Upper lobe of right lung (tissue), 1 donor: ENCODE data around the gene TSTD1. TPM values are rescaled to one million over a fixed set of nuclear protein-coding genes. Genes with fewer than 3 reads are reported as not detected.
A peak's percentile ranks its signal among the peaks of the same experiment; 100 is the strongest.
"Not testable (repeated sequence)": the region's sequence is repeated elsewhere in the genome, so short reads cannot be mapped to it uniquely, and the experiment has no call there.

Experiments used
- ATAC-seq: fragments of 200-7000 bp; cut with Tn5 transposase; one replicate; pipeline ENCODE4 v1.9.1; 2020; ENCODE audit warnings: mild to moderate bottlenecking, moderate library complexity
- DNase-seq: peaks from one replicate; pipeline ENCODE4 v3.0.0-alpha.2; 2020
- H3K27ac ChIP-seq: fragments of 200-600 bp; one replicate; pipeline ENCODE4 v1.8.0; 2022
- H3K27me3 ChIP-seq: fragments of 200-600 bp; one replicate; pipeline ENCODE4 v1.8.0; 2022; ENCODE audit warnings: mild to moderate bottlenecking
- H3K36me3 ChIP-seq: fragments of 200-600 bp; one replicate; pipeline ENCODE4 v1.8.0; 2022
- H3K4me1 ChIP-seq: fragments of 200-600 bp; one replicate; pipeline ENCODE4 v1.8.0; 2022
- H3K4me3 ChIP-seq: fragments of 200-600 bp; one replicate; pipeline ENCODE4 v1.8.0; 2022; ENCODE audit warnings: mild to moderate bottlenecking
- H3K9me3 ChIP-seq: fragments of 200-600 bp; one replicate; pipeline ENCODE4 v1.8.0; 2022
- intact Hi-C: fragments of 100-400 bp; cut with DNase I; formaldehyde crosslinking; loops from one replicate; pipeline ENCODE4 v1.11.0; 2022
- total RNA-seq: library from RNA; stranded (reverse); fragmentation: NEBNext Ultra II Directional; extraction: Animal tissue kit (Norgen Biotek cat#: 25700); gene quantifications from one replicate; pipeline ENCODE4 v1.2.1, GENCODE V29; 2021
- TF ChIP-seq, protein P1 (sequence below): fragments of 200-600 bp; IDR thresholded peaks from one replicate; pipeline ENCODE4 v1.8.0; 2022; ENCODE audit warnings: antibody characterized with exemption
- donor health status: DM: no; HTN: yes; CAD: no; lungs with severe emphysema.

TSTD1 gene
- total RNA-seq, 1 donor from 2014 or later, result 50.6 TPM

DNA sequence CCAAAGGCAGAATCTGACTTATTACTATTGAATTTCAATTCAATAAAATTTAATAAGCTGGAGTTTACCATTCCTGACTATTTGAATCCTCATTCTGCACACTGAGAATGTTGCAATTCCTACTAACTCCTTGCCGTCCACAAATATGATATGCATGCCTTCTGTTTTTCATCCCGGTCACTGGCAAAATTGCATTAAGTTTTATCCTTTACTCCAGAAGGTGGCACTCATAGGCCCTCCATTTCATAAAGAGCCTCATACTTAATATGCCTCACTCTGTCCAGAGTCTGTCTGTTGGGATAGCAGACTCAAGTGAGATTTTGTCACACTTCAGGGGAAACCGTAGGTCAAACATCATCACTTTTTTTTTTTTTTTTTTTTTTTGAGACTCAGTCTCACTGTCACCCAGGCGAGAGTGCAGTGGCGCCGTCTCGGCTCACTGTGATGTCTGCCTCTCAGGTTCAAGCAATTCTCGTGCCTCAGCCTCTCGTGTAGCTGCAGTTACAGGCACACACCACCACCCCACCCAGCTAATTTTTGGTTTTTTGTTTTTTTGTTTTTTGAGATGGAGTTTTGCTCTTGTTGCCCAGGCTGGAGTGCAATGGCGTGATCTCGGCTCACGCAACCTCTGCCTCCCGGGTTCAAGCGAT is 45.1 kb downstream of the TSTD1 start:
- H3K27ac ChIP-seq, result no peak overlapping the region
- intact Hi-C loops, result loop anchor here (5.0 kb wide), 1 partner anchor 104 kb away; the partner anchor contains the start of gene KLHDC9
- ATAC-seq, result peak; percentile 59
- TF ChIP-seq, protein P1, sequence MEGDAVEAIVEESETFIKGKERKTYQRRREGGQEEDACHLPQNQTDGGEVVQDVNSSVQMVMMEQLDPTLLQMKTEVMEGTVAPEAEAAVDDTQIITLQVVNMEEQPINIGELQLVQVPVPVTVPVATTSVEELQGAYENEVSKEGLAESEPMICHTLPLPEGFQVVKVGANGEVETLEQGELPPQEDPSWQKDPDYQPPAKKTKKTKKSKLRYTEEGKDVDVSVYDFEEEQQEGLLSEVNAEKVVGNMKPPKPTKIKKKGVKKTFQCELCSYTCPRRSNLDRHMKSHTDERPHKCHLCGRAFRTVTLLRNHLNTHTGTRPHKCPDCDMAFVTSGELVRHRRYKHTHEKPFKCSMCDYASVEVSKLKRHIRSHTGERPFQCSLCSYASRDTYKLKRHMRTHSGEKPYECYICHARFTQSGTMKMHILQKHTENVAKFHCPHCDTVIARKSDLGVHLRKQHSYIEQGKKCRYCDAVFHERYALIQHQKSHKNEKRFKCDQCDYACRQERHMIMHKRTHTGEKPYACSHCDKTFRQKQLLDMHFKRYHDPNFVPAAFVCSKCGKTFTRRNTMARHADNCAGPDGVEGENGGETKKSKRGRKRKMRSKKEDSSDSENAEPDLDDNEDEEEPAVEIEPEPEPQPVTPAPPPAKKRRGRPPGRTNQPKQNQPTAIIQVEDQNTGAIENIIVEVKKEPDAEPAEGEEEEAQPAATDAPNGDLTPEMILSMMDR, result peak; percentile 38
- no peak overlapping the region for H3K4me3 ChIP-seq
- peak; percentile 28 for DNase-seq
- H3K4me1 ChIP-seq, result peaks cover 10% of the 10 kb centered on the region
- no peaks in the 10 kb centered on the region for H3K9me3 ChIP-seq
- no peaks in the 10 kb centered on the region for H3K27me3 ChIP-seq
- peaks cover 11% of the 10 kb centered on the region for H3K36me3 ChIP-seq

DNA sequence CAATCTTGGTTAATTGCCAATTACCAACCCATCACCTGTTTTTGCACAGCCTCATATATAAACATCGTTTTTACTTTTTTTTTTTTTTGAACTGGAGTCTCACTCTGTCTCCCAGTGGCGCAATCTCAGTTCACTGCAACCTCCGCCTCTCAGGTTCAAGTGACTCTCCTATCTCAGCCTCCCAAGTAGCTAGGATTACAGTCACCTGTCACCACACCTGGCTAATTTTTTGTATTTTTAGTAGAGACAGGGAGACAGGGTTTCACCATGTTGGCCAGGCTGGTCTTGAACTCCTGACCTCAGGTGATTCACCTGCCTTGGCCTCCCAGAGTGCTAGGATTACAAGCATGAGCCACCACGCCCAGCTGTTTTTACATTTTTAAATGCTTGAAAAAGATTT is 46.7 kb downstream of the TSTD1 start:
- intact Hi-C loops, result loop anchor here (5.0 kb wide), 1 partner anchor 105 kb away; the partner anchor contains the start of gene KLHDC9
- not testable (repeated sequence) for ATAC-seq

More for the DNA sequence above, 46.7 kb downstream of the TSTD1 start:
- H3K27ac ChIP-seq, H3K27me3 ChIP-seq, H3K4me1 ChIP-seq, H3K9me3 ChIP-seq, DNase-seq, H3K4me3 ChIP-seq, H3K36me3 ChIP-seq: not testable (repeated sequence)

Other genes starting within 250 kb of the TSTD1 start
- 3.3 TPM for gene LY9, start 242.8 kb downstream of the TSTD1 start, total RNA-seq
- 3.0 TPM for gene CD244, start 176.1 kb downstream of the TSTD1 start, total RNA-seq
- gene ITLN1, start 153.8 kb downstream of the TSTD1 start, total RNA-seq, result 295 TPM
- 44.1 TPM for gene ITLN2, start 84.2 kb downstream of the TSTD1 start, total RNA-seq
- 167 TPM for gene F11R, start 17.8 kb downstream of the TSTD1 start, total RNA-seq
- gene USF1, start 7.0 kb upstream of the TSTD1 start, total RNA-seq, result 67.6 TPM
- 38.0 TPM for gene ARHGAP30, start 30.9 kb upstream of the TSTD1 start, total RNA-seq
- 5.4 TPM for gene NECTIN4, start 50.6 kb upstream of the TSTD1 start, total RNA-seq
- 3.2 TPM for gene KLHDC9, start 59.4 kb upstream of the TSTD1 start, total RNA-seq
- gene PFDN2, start 79.1 kb upstream of the TSTD1 start, total RNA-seq, result 56.2 TPM
- gene NIT1, start 79.1 kb upstream of the TSTD1 start, total RNA-seq, result 42.1 TPM
- gene DEDD, start 93.7 kb upstream of the TSTD1 start, total RNA-seq, result 37.5 TPM
- 84.4 TPM for gene UFC1, start 115.0 kb upstream of the TSTD1 start, total RNA-seq
- gene USP21, start 120.5 kb upstream of the TSTD1 start, total RNA-seq, result 27.7 TPM
- 23.3 TPM for gene PPOX, start 127.5 kb upstream of the TSTD1 start, total RNA-seq
- 35.7 TPM for gene B4GALT3, start 138.5 kb upstream of the TSTD1 start, total RNA-seq
- gene ADAMTS4, start 160.1 kb upstream of the TSTD1 start, total RNA-seq, result 7.8 TPM
- 66.9 TPM for gene NDUFS2, start 163.4 kb upstream of the TSTD1 start, total RNA-seq
- 158 TPM for gene FCER1G, start 176.3 kb upstream of the TSTD1 start, total RNA-seq
- not detected for gene APOA2, start 184.7 kb upstream of the TSTD1 start, total RNA-seq
- gene TOMM40L, start 187.1 kb upstream of the TSTD1 start, total RNA-seq, result 11.6 TPM
- gene NR1I3, start 199.2 kb upstream of the TSTD1 start, total RNA-seq, result not detected
- 8.2 TPM for gene PCP4L1, start 219.8 kb upstream of the TSTD1 start, total RNA-seq